SU-DHL-6 (cell line): Measurements from ENCODE around the gene IL12RB2.

Experiments
- CTCF ChIP-seq: fragments of 200-600 bp; sonication (generic); IDR thresholded peaks from one replicate; pipeline ENCODE4 v1.5.1; 2017; ENCODE audit warnings: antibody characterized with exemption, mild to moderate bottlenecking, low read length, moderate library complexity; ENCODE audit not compliant: insufficient read depth, poor library complexity, severe bottlenecking
- EZH2phosphoT487 ChIP-seq: fragments of 200-600 bp; sonication (generic), shearing (Covaris generic); conservative IDR thresholded peaks from 2 replicates; pipeline ENCODE4 v1.6.1; 2018; ENCODE audit warnings: mild to moderate bottlenecking, antibody characterized with exemption, low read length, moderate library complexity, mixed read lengths

GRCh38 chr1:67317803-67318202 lies 10.1 kb downstream of the IL12RB2 start:
- no peak for TF ChIP-seq CTCF
- no peak for TF ChIP-seq EZH2phosphoT487
